ENCODE results near the gene FGB. TPM values are rescaled to one million over a fixed set of nuclear protein-coding genes. Genes with fewer than 3 reads are reported as not detected.

The FGB gene
- total and polyA plus RNA-seq, 2 of the 13 experiments (the other 11 are each of a cell fraction or from before 2014, with no cell fraction given), result 226 to 784 TPM

DNA sequence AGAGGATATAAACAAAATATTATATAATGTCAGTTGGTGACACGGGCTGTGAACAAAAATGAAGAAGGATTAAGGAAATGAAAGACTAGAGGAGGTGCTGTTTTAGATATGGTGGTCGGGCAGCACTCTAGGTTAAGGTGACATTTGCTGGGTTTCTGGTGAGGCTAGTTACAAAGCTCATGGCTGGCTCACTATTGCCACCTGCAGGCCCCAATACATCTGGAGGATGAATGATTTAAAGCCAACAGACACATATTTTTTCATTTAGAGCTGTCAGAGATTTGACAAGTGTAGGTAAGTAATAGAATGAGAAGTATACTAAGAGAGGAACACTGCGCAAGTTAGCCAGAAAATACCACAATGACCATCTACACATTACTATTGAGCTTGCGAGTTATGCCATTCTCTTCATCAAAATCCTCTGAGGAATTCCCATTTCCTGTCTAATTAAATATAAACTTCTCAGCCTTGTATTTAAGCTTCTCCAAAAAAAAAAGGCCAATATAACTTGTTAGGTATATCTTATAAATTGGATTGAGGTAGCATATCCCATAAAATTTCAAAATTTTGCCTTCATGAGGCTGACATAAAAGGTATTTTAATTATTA is 56.0 kb downstream of the FGB start (continued):
- TF ChIP-seq, protein P1, sequence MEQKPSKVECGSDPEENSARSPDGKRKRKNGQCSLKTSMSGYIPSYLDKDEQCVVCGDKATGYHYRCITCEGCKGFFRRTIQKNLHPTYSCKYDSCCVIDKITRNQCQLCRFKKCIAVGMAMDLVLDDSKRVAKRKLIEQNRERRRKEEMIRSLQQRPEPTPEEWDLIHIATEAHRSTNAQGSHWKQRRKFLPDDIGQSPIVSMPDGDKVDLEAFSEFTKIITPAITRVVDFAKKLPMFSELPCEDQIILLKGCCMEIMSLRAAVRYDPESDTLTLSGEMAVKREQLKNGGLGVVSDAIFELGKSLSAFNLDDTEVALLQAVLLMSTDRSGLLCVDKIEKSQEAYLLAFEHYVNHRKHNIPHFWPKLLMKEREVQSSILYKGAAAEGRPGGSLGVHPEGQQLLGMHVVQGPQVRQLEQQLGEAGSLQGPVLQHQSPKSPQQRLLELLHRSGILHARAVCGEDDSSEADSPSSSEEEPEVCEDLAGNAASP (CRISPR knock-in tag; IDR thresholded peaks at IDR 0.05; ENCODE audit: borderline replicate concordance), result peak; percentile 39; the same call in 1 of the 2 replicates
- no peak for TF ChIP-seq SIN3A (IDR thresholded peaks at IDR 0.05; ENCODE audit: borderline replicate concordance, low read depth, low read length)
- no peak for TF ChIP-seq ATF1 (CRISPR knock-in tag; IDR thresholded peaks at IDR 0.05)
- peak in 1 of 2 experiments; percentile 34; a peak in 1 of 4 replicates for TF ChIP-seq KLF16 (CRISPR knock-in tag; IDR thresholded peaks at IDR 0.05)
- peak; percentile 31 for TF ChIP-seq YY1 (IDR thresholded peaks at IDR 0.05; ENCODE audit: insufficient read depth, insufficient replicate concordance, low read depth, low read length)
- peak; percentile 99 for TF ChIP-seq SMC3 (IDR thresholded peaks at IDR 0.05; ENCODE audit: low read length)
- TF ChIP-seq, protein P2, sequence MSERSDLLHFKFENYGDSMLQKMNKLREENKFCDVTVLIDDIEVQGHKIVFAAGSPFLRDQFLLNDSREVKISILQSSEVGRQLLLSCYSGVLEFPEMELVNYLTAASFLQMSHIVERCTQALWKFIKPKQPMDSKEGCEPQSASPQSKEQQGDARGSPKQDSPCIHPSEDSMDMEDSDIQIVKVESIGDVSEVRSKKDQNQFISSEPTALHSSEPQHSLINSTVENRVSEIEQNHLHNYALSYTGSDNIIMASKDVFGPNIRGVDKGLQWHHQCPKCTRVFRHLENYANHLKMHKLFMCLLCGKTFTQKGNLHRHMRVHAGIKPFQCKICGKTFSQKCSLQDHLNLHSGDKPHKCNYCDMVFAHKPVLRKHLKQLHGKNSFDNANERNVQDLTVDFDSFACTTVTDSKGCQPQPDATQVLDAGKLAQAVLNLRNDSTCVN (CRISPR knock-in tag; IDR thresholded peaks at IDR 0.05; ENCODE audit: borderline replicate concordance), result no peak
- peak; percentile 43; the same call in 1 of the 2 replicates for TF ChIP-seq HMG20A (CRISPR knock-in tag; IDR thresholded peaks at IDR 0.05; ENCODE audit: borderline replicate concordance)
- TF ChIP-seq WIZ (CRISPR knock-in tag; IDR thresholded peaks at IDR 0.05), result no peak
- no peak for TF ChIP-seq RORA (CRISPR knock-in tag; IDR thresholded peaks at IDR 0.05)
- TF ChIP-seq JUND (CRISPR knock-in tag; IDR thresholded peaks at IDR 0.05), result no peak
- TF ChIP-seq ZMYM4 (CRISPR knock-in tag; IDR thresholded peaks at IDR 0.05), result peak; percentile 34; the same call in 1 of the 2 replicates
- TF ChIP-seq, protein P3, sequence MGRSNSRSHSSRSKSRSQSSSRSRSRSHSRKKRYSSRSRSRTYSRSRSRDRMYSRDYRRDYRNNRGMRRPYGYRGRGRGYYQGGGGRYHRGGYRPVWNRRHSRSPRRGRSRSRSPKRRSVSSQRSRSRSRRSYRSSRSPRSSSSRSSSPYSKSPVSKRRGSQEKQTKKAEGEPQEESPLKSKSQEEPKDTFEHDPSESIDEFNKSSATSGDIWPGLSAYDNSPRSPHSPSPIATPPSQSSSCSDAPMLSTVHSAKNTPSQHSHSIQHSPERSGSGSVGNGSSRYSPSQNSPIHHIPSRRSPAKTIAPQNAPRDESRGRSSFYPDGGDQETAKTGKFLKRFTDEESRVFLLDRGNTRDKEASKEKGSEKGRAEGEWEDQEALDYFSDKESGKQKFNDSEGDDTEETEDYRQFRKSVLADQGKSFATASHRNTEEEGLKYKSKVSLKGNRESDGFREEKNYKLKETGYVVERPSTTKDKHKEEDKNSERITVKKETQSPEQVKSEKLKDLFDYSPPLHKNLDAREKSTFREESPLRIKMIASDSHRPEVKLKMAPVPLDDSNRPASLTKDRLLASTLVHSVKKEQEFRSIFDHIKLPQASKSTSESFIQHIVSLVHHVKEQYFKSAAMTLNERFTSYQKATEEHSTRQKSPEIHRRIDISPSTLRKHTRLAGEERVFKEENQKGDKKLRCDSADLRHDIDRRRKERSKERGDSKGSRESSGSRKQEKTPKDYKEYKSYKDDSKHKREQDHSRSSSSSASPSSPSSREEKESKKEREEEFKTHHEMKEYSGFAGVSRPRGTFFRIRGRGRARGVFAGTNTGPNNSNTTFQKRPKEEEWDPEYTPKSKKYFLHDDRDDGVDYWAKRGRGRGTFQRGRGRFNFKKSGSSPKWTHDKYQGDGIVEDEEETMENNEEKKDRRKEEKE (IDR thresholded peaks at IDR 0.05), result no peak
- TF ChIP-seq PAWR (CRISPR knock-in tag; IDR thresholded peaks at IDR 0.05; ENCODE audit: borderline replicate concordance), result no peak
- no peak for TF ChIP-seq PPARG (CRISPR knock-in tag; conservative IDR thresholded peaks at IDR 0.05)
- TF ChIP-seq ZSCAN21 (CRISPR knock-in tag; IDR thresholded peaks at IDR 0.05; ENCODE audit: borderline replicate concordance), result no peak
- no peak for TF ChIP-seq MAFF (IDR thresholded peaks at IDR 0.05; ENCODE audit: low read depth, low read length)
- TF ChIP-seq ZBTB7B (CRISPR knock-in tag; IDR thresholded peaks at IDR 0.05), result peak; percentile 59; the same call in 1 of the 2 replicates
- TF ChIP-seq ZNF772 (CRISPR knock-in tag; IDR thresholded peaks at IDR 0.05), result no peak
- TF ChIP-seq GATAD1 (CRISPR knock-in tag; IDR thresholded peaks at IDR 0.05), result 0 out of 2 replicates have a peak, but pooled peaks have one; percentile 25
- TF ChIP-seq HNF4G (IDR thresholded peaks at IDR 0.05; ENCODE audit: borderline replicate concordance, low read depth, low read length), result no peak
- no peak for TF ChIP-seq HNF4G (CRISPR knock-in tag; IDR thresholded peaks at IDR 0.05; ENCODE audit: borderline replicate concordance, low read depth)
- TF ChIP-seq SETDB1 (CRISPR knock-in tag; IDR thresholded peaks at IDR 0.05; ENCODE audit: borderline replicate concordance), result no peak
- TF ChIP-seq, protein P4, sequence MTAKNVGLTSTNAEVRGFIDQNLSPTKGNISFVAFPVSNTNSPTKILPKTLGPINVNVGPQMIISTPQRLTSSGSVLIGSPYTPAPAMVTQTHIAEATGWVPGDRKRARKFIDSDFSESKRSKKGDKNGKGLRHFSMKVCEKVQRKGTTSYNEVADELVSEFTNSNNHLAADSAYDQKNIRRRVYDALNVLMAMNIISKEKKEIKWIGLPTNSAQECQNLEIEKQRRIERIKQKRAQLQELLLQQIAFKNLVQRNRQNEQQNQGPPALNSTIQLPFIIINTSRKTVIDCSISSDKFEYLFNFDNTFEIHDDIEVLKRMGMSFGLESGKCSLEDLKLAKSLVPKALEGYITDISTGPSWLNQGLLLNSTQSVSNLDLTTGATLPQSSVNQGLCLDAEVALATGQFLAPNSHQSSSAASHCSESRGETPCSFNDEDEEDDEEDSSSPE (CRISPR knock-in tag; IDR thresholded peaks at IDR 0.05), result no peak
